GM23248 (cell line): ENCODE results near the gene AMBN. TPM values are rescaled to one million over a fixed set of nuclear protein-coding genes. Genes with fewer than 3 reads are reported as not detected.
"Not testable (repeated sequence)": the region's sequence is repeated elsewhere in the genome, so short reads cannot be mapped to it uniquely, and the experiment has no call there.

Experiments used
- DNase-seq: peaks from one replicate; pipeline ENCODE4 v3.0.0-alpha.2; 2015
- H2AFZ ChIP-seq: fragments of 200-600 bp; sonication (generic); 2 replicates; pipeline ENCODE4 v1.6.1; 2016; ENCODE audit warnings: antibody characterized with exemption
- H3F3A ChIP-seq: fragments of 200-600 bp; sonication (generic); 2 replicates; pipeline ENCODE4 v1.6.1; 2016; ENCODE audit warnings: mild to moderate bottlenecking, antibody characterized with exemption, mixed run types; ENCODE audit not compliant: insufficient read depth
- H3K27ac ChIP-seq: fragments of 200-600 bp; sonication (generic); 2 replicates; pipeline ENCODE4 v1.5.1; 2016; ENCODE audit warnings: mild to moderate bottlenecking
- H3K27me3 ChIP-seq: fragments of 200-600 bp; sonication (generic); replicated peaks from 2 replicates; pipeline ENCODE4 v1.6.1; 2016; ENCODE audit warnings: mild to moderate bottlenecking; ENCODE audit not compliant: insufficient read depth
- H3K36me3 ChIP-seq: fragments of 200-600 bp; sonication (generic); 2 replicates; pipeline ENCODE4 v1.6.1; 2016; ENCODE audit warnings: low read depth, mild to moderate bottlenecking
- H3K4me1 ChIP-seq: fragments of 200-600 bp; sonication (generic); 2 replicates; pipeline ENCODE4 v1.6.1; 2016; ENCODE audit warnings: mild to moderate bottlenecking; ENCODE audit not compliant: insufficient read depth
- H3K4me2 ChIP-seq: fragments of 200-600 bp; sonication (generic); one replicate; pipeline ENCODE4 v1.6.1; 2016; ENCODE audit warnings: mild to moderate bottlenecking; ENCODE audit not compliant: unreplicated experiment
- H3K4me3 ChIP-seq: fragments of 200-600 bp; sonication (generic); 2 replicates; pipeline ENCODE4 v1.5.1; 2016; ENCODE audit warnings: mild to moderate bottlenecking
- H3K79me2 ChIP-seq: fragments of 200-600 bp; sonication (generic); 2 replicates; pipeline ENCODE4 v1.6.1; 2016; ENCODE audit warnings: mild to moderate bottlenecking; ENCODE audit not compliant: insufficient read depth
- H3K9ac ChIP-seq: fragments of 200-600 bp; sonication (generic); 2 replicates; pipeline ENCODE4 v1.6.1; 2016; ENCODE audit warnings: mild to moderate bottlenecking
- H3K9me2 ChIP-seq: fragments of 200-600 bp; sonication (generic); 2 replicates; pipeline ENCODE4 v1.6.1; 2016; ENCODE audit warnings: mixed run types, mild to moderate bottlenecking, moderate library complexity; ENCODE audit not compliant: insufficient read depth
- H3K9me3 ChIP-seq: fragments of 200-600 bp; sonication (generic); one replicate; pipeline ENCODE4 v1.6.1; 2017; ENCODE audit warnings: low read depth
- H4K20me1 ChIP-seq: fragments of 200-600 bp; sonication (generic); 2 replicates; pipeline ENCODE4 v1.6.0; 2016; ENCODE audit not compliant: insufficient read depth
- EZH2 ChIP-seq: fragments of 200-600 bp; sonication (generic); IDR thresholded peaks from 2 replicates; pipeline ENCODE4 v1.6.1; 2018; ENCODE audit warnings: antibody characterized with exemption, mild to moderate bottlenecking; ENCODE audit not compliant: insufficient read depth, poor library complexity, severe bottlenecking
- EZH2phosphoT487 ChIP-seq: fragments of 200-600 bp; sonication (generic); IDR thresholded peaks from 2 replicates; pipeline ENCODE4 v1.6.1; 2018; ENCODE audit warnings: antibody characterized with exemption, moderate library complexity, mild to moderate bottlenecking, low read depth; ENCODE audit not compliant: insufficient read depth
- WGBS, 2 experiments: methylation state at CpG; one replicate each; pipeline ENCODE4 v1.1.6; 2015 to 2017; ENCODE audit warnings: low lambda C conversion rate in 2 of 2, low coverage in 1 of 2; ENCODE audit errors: missing lambda C conversion rate in 2 of 2; 5-methylcytosine and 5-hydroxymethylcytosine counted together
- in situ Hi-C: fragments of 300-500 bp; cut with MboI; formaldehyde crosslinking; loops from 2 replicates; pipeline ENCODE4 v1.15.0; 2020
- polyA plus RNA-seq: library from polyadenylated mRNA; unstranded; fragments of >200 nt; fragmentation: Nextera tagmentation; extraction: Ambion mirVana; gene quantifications from 2 replicates; pipeline ENCODE4 v1.2.1, GENCODE V29; 2016
- total RNA-seq: library from RNA; depleted of rRNA; stranded (reverse); fragments of >200 nt; shearing (Covaris generic); gene quantifications from 2 replicates; pipeline ENCODE4 v1.2.3, GENCODE V29; 2014

The AMBN gene
- total and polyA plus RNA-seq, 2 experiments from 2014 or later: not detected

DNA sequence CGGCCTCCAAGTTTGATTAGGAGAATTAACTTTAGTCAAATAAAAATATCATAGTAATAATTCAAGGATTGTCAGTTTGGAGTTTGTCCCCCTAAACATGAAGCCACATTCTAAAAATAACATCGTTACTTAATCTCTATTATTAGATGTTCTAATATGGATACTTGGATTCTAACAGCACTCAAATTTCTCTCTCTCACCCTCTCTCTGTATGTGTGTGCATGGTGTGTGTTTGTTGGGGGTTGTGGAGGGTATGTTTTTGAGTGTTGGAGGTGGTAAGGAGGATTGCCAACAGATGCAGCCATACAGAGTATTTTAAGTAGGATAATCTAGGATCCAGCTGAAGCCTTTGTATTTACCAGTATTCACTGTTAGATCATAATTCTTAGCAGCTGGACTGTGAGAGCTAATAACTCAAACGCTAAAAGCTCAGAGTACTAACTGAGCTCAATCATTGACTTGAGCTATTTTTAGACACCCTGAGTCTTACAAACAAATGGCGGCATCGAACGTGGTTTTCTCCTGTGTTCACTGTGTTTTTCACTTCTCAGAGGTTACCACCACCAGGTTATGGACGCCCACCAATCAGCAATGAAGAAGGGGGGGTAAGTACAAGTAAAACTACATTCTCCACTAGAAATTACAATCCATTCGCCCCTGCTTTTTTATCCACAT lies 45.3 kb downstream of the AMBN start:
- Histone ChIP-seq H3K36me3 (no peaks in the 10 kb centered on the region), H2AFZ (peak overlapping the region; percentile 71), H3K27me3 (no peaks in the 10 kb centered on the region), H3K4me1 (0 out of 2 replicates have a peak, but pooled peaks cover 2% of the 10 kb centered on the region), H3K79me2 (no peaks in the 10 kb centered on the region), H3K4me2 (no peak overlapping the region), H4K20me1 (no peaks in the 10 kb centered on the region), H3K27ac (no peak overlapping the region), H3F3A (no peaks in the 10 kb centered on the region), H3K9ac (no peak overlapping the region), H3K9me2 (no peaks in the 10 kb centered on the region), H3K9me3 (no peaks in the 10 kb centered on the region), H3K4me3 (no peak overlapping the region)
- 26 to 33% methylated on average over 8 of the region's 8 CpGs for WGBS, 2 experiments
- in situ Hi-C loops: no loop called here
- TF ChIP-seq EZH2 (no peak), EZH2phosphoT487 (no peak)
- DNase-seq: peak; percentile 2

DNA sequence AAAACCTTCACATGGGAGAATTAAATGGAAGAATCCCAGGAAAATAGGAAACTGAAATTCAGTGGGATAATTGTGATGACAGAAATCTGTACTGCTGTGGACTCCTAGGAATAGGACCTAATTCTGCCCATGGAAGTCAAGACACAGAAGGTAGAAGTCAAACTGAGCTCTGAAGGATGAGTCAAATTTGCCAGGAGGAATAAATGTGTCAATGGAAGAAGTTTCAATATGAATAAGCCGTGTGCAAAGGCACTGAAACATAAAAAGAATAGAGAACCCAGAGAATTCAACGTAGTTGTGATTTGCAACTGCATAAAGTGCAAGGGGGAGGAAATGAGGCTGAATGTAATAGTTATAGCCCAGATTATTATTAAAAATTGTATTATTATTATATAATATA lies 48.1 kb downstream of the AMBN start:
- H3K9me2 ChIP-seq: no peaks in the 10 kb centered on the region
- no peak overlapping the region for H3K4me2 ChIP-seq
- H3K9me3 ChIP-seq: no peaks in the 10 kb centered on the region
- H3K36me3 ChIP-seq: no peaks in the 10 kb centered on the region
- no peaks in the 10 kb centered on the region for H3K79me2 ChIP-seq
- in situ Hi-C loops: no loop called here
- H3K27ac ChIP-seq: no peak overlapping the region
- no peak overlapping the region for H3K4me3 ChIP-seq
- no peak for TF ChIP-seq EZH2
- TF ChIP-seq EZH2phosphoT487: no peak
- no peaks in the 10 kb centered on the region for H3K4me1 ChIP-seq
- H4K20me1 ChIP-seq: no peaks in the 10 kb centered on the region
- H3K9ac ChIP-seq: no peak overlapping the region
- no peaks in the 10 kb centered on the region for H3K27me3 ChIP-seq
- WGBS, 2 experiments: 83 to 84% methylated on average over 2 of the region's 2 CpGs
- H2AFZ ChIP-seq: no peak overlapping the region
- no peaks in the 10 kb centered on the region for H3F3A ChIP-seq
- no peak for DNase-seq

DNA sequence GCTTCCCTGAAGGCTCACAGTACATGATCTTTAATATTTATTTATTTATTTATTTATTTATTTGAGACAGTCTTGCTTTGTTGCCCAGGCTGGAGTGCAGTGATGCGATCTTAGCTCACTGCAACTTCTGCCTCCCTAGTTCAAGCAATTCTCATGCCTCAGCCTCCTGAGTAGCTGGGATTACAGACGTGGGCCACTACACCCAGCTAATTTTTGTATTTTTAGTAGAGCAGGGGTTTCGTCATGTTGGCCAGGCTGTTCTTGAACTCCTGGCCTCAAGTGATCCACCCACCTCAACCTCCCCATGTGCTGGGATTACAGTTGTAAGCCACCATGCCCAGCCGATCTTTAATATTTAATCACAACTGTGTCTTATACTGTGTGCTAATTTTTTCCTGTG lies 58.7 kb downstream of the AMBN start:
- H3K9me3 ChIP-seq, DNase-seq, H3K4me1 ChIP-seq, in situ Hi-C loops, H3K4me2 ChIP-seq, H3K36me3 ChIP-seq, H3K9ac ChIP-seq, H4K20me1 ChIP-seq, H3K27ac ChIP-seq, H2AFZ ChIP-seq, H3K9me2 ChIP-seq, H3F3A ChIP-seq, H3K4me3 ChIP-seq, H3K27me3 ChIP-seq, H3K79me2 ChIP-seq: not testable (repeated sequence)
- 70% methylated on average over 4 of the region's 4 CpGs for WGBS, 2 experiments

GRCh38 chr4:70651864-70652506 lies 59.9 kb downstream of the AMBN start:
- Histone ChIP-seq H3F3A (no peaks in the 10 kb centered on the region), H2AFZ (peak overlapping the region; percentile 91), H3K9me3 (no peaks in the 10 kb centered on the region), H3K4me3 (peak overlapping the region; percentile 58), H3K79me2 (no peaks in the 10 kb centered on the region), H3K4me2 (peak overlapping the region; percentile 87), H4K20me1 (no peaks in the 10 kb centered on the region), H3K27ac (no peak overlapping the region), H3K9ac (peak overlapping the region; percentile 56; the same call in 1 of the 2 replicates), H3K9me2 (no peaks in the 10 kb centered on the region), H3K4me1 (no peaks in the 10 kb centered on the region), H3K27me3 (no peaks in the 10 kb centered on the region), H3K36me3 (no peaks in the 10 kb centered on the region)
- TF ChIP-seq EZH2: no peak
- TF ChIP-seq EZH2phosphoT487: no peak
- in situ Hi-C loops: no loop called here
- WGBS, 2 experiments: 1% methylated on average over 4 of the region's 4 CpGs
- peak; percentile 59 for DNase-seq
